Naive thymus-derived CD4-positive, alpha-beta T cell (primary cell): ENCODE data around the gene ANKH. TPM values are rescaled to one million over a fixed set of nuclear protein-coding genes. Genes with fewer than 3 reads are reported as not detected.
A peak's percentile ranks its signal among the peaks of the same experiment; 100 is the strongest.
"Not testable (repeated sequence)": the region's sequence is repeated elsewhere in the genome, so short reads cannot be mapped to it uniquely, and the experiment has no call there.

ENCODE experiments used
- ATAC-seq: fragments of 150-1000 bp; cut with Tn5 transposase; 2 replicates; pipeline ENCODE4 v1.10.0; 2021; ENCODE audit warnings: mild to moderate bottlenecking, moderate library complexity
- CTCF ChIA-PET: fragments of 350-600 bp; sonication (Branson Sonifier 250); formaldehyde crosslinking; loops from one replicate; lab custom pipeline; 2021; ENCODE audit warnings: antibody characterized with exemption; lab: Charles Lee
- POLR2A ChIA-PET: fragments of 350-600 bp; sonication (Branson Sonifier 250); formaldehyde crosslinking; loops from one replicate; lab custom pipeline; 2021; ENCODE audit warnings: antibody characterized with exemption, inconsistent platforms; lab: Charles Lee
- DNase-seq, 9 donors: peaks; one replicate each; pipeline versions ENCODE4 v3.0.0 to v3.0.0-alpha.2; 2020 to 2022; ENCODE audit warnings: mixed read lengths in 1 of 9
- H3K27ac ChIP-seq: one replicate; pipeline ENCODE4 v1.7.0; 2013; ENCODE audit warnings: mild to moderate bottlenecking, low read depth, low read length, moderate library complexity
- H3K27me3 ChIP-seq, 2 donors: one replicate each; pipeline ENCODE4 v1.7.0; 2013; ENCODE audit warnings: low read length in 2 of 2, mild to moderate bottlenecking in 2 of 2, moderate library complexity in 2 of 2; ENCODE audit not compliant: control insufficient read depth in 2 of 2, insufficient read depth in 2 of 2
- H3K36me3 ChIP-seq, 3 experiments: 1 replicate in 2 of 3; 2 replicates in 1 of 3; pipeline ENCODE4 v1.7.0; 2013; ENCODE audit warnings: low read length in 3 of 3, mild to moderate bottlenecking in 3 of 3, moderate library complexity in 1 of 3; ENCODE audit not compliant: insufficient read depth in 3 of 3, control insufficient read depth in 2 of 3
- H3K4me1 ChIP-seq, 2 donors: one replicate each; pipeline ENCODE4 v1.7.0; 2013; ENCODE audit warnings: low read length in 2 of 2, mild to moderate bottlenecking in 2 of 2, moderate library complexity in 1 of 2; ENCODE audit not compliant: control insufficient read depth in 2 of 2, insufficient read depth in 2 of 2
- H3K4me3 ChIP-seq: 2 replicates; pipeline ENCODE4 v1.7.0; 2013; ENCODE audit warnings: mild to moderate bottlenecking, low read length
- H3K9me3 ChIP-seq, 3 experiments: 1 replicate in 2 of 3; 2 replicates in 1 of 3; pipeline ENCODE4 v1.7.0; 2013; ENCODE audit warnings: low read length in 3 of 3; ENCODE audit not compliant: control insufficient read depth in 2 of 3
- H3K27ac Mint-ChIP-seq, 9 donors: one replicate each; pipeline ENCODE4 v1.8.0; 2020 to 2022; ENCODE audit warnings: mixed read lengths in 9 of 9, mild to moderate bottlenecking in 8 of 9, moderate library complexity in 5 of 9, inconsistent platforms in 2 of 9
- H3K27me3 Mint-ChIP-seq, 5 donors: one replicate each; pipeline ENCODE4 v1.8.0; 2021 to 2022; ENCODE audit warnings: mixed read lengths in 5 of 5, mild to moderate bottlenecking in 1 of 5
- H3K36me3 Mint-ChIP-seq, 5 donors: one replicate each; pipeline ENCODE4 v1.8.0; 2020 to 2022; ENCODE audit warnings: mixed read lengths in 5 of 5, mild to moderate bottlenecking in 3 of 5, inconsistent platforms in 1 of 5
- H3K4me1 Mint-ChIP-seq, 7 donors: one replicate each; pipeline ENCODE4 v1.8.0; 2020 to 2022; ENCODE audit warnings: mixed read lengths in 7 of 7, mild to moderate bottlenecking in 3 of 7, inconsistent platforms in 1 of 7
- H3K4me3 Mint-ChIP-seq, 10 donors: one replicate each; pipeline ENCODE4 v1.8.0; 2020 to 2022; ENCODE audit warnings: mild to moderate bottlenecking in 10 of 10, mixed read lengths in 10 of 10, moderate library complexity in 6 of 10, inconsistent platforms in 2 of 10
- H3K9me3 Mint-ChIP-seq, 11 donors: one replicate each; pipeline ENCODE4 v1.8.0; 2020 to 2022; ENCODE audit warnings: mixed read lengths in 11 of 11, mild to moderate bottlenecking in 4 of 11, inconsistent platforms in 1 of 11, moderate library complexity in 1 of 11
- intact Hi-C, 2 donors: fragments of 100-400 bp; cut with micrococcal nuclease; formaldehyde crosslinking; loops; one replicate each; pipeline ENCODE4 v1.15.1; 2023
- polyA plus RNA-seq, 2 donors: library from polyadenylated mRNA; unstranded; fragments of 300-500 nt; fragmentation: Illumina TruSeq; gene quantifications; one replicate each; pipeline ENCODE4 v1.2.3, GENCODE V29; 2021
- total RNA-seq, 6 experiments: library from RNA in 5 of 6; stranded (reverse) in 5 of 6; gene quantifications; 1 replicate in 5 of 6; 2 replicates in 1 of 6; pipeline ENCODE4 v1.2.3 and lab custom pipeline; 2021 to 2026

ANKH gene
- total and polyA plus RNA-seq, 7 experiments from 2014 or later = 35.9 to 190 (median 69.5) TPM

DNA sequence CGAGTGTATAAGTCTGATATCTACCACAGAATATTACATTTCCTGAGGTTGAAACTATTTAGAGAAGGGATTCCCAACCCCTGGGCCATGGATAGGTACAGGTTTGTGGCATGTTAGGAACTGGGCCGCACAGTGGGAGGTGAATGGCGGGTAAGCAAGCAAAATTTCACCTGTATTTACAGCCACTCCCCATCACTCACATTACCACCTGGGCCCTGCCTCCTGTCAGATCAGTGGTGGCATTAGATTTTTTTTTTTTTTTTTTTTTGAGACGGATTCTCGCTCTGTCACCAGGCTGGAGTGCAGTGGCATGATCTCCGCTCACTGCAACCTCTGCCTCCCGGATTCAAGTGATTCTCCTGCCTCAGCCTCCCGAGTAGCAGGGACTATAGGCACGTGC, 6.6 kb upstream of the ANKH start:
- peak overlapping the region in 2 of 9 donors; percentile 72 to 74 for H3K27ac Mint-ChIP-seq
- H3K27me3 ChIP-seq, H3K4me1 ChIP-seq, ATAC-seq, H3K4me3 ChIP-seq, CTCF ChIA-PET, H3K36me3 Mint-ChIP-seq, H3K27ac ChIP-seq, H3K9me3 ChIP-seq, H3K9me3 Mint-ChIP-seq, DNase-seq, H3K36me3 ChIP-seq, POLR2A ChIA-PET: not testable (repeated sequence)
- intact Hi-C loops = loop anchor here (10.0 kb wide), 1 partner anchor 733 kb away; the partner anchor contains the start of gene TRIO (in 2 of the 2)
- H3K4me3 Mint-ChIP-seq = peak overlapping the region in 1 of 10 donors; percentile 53
- peaks cover 4 to 17% (median 12%) of the 10 kb centered on the region in 7 donors for H3K4me1 Mint-ChIP-seq
- peaks cover 0 to 33% (median 0%) of the 10 kb centered on the region in 5 donors for H3K27me3 Mint-ChIP-seq

DNA sequence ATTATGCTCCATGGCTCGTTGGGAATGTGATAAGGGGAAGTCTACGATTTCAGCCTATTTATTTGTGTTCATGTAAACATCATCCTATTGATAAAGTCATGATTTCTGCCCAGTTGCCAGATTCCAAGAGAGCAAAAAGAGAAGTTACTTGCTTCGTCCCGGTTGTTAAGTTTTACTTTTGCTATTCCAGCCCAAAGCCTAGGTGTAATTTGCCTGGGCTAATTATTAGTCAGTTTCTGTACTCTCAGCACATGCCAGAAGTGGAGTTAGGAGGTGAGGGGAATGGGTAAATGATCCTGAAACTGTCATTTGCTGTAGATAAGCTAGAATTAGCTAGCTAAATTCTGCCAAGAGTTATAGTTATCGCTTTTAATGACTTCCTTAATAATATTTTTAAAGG, 4.5 kb upstream of the ANKH start:
- no peak for DNase-seq
- ATAC-seq = no peak
- Histone ChIP-seq H3K4me3 (no peak overlapping the region), H3K9me3 (no peaks in the 10 kb centered on the region), H3K27me3 (no peaks in the 10 kb centered on the region), H3K36me3 (no peaks in the 10 kb centered on the region), H3K4me1 (no peaks in the 10 kb centered on the region), H3K27ac (no peak overlapping the region)
- Mint-ChIP-seq H3K27ac (peak overlapping the region in 1 of 9 donors; percentile 41), H3K4me3 (no peak overlapping the region), H3K4me1 (peaks cover 4 to 17% (median 12%) of the 10 kb centered on the region in 7 donors), H3K9me3 (no peaks in the 10 kb centered on the region), H3K36me3 (peaks cover 0 to 5% (median 0%) of the 10 kb centered on the region in 5 donors), H3K27me3 (peaks cover 0 to 33% (median 0%) of the 10 kb centered on the region in 5 donors)
- intact Hi-C loops = loop anchor here (10.0 kb wide), 1 partner anchor 731 kb away; the partner anchor contains the start of gene TRIO (in 2 of the 2)
- ChIA-PET CTCF (no interaction called here), POLR2A (interaction anchor here (0.6 kb wide), 1 partner anchor 169 kb away, joined by 3 read pairs; no protein-coding TSS in a partner anchor)

DNA sequence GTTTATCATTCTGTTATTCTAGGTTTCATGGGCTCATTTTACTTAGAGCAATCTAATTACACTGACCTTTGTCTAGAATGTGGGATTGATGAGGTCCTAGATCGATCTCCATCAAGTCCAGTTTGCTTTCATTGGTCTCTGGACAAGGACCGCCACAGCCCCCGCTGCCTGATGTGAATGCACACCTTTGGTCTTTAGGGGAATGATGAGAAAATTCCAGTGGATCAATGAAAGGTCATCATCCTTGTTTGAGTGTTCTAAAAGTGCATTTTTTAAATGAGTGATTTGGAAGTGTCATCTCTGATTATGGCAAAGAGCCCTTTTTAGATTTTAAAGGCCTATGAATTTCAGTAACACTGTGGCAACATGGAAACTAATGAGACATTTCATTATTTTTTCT, 2.2 kb upstream of the ANKH start:
- Histone ChIP-seq H3K36me3 (no peaks in the 10 kb centered on the region), H3K4me1 (peaks cover 6 to 11% of the 10 kb centered on the region in 2 donors), H3K27me3 (no peaks in the 10 kb centered on the region), H3K27ac (peak overlapping the region; percentile 31), H3K9me3 (no peaks in the 10 kb centered on the region), H3K4me3 (no peak overlapping the region)
- ATAC-seq (no peak), DNase-seq (no peak)
- intact Hi-C loops = loop anchor here (2.0 to 10.0 kb wide), 10 partner anchors 54 to 1594 kb away; partner anchors contain the start of genes OTULINL (in 2 of the 2), TRIO (in 2 of the 2) and ZNF622 (in 2 of the 2)
- Mint-ChIP-seq H3K4me1 (peaks cover 17 to 40% (median 33%) of the 10 kb centered on the region in 7 donors), H3K27ac (peak overlapping the region in 7 of 9 donors; percentile 12 to 79 (median 63)), H3K9me3 (peaks cover 0 to 3% (median 0%) of the 10 kb centered on the region in 11 donors), H3K4me3 (peak overlapping the region in 7 of 10 donors; percentile 16 to 81 (median 45)), H3K27me3 (peaks cover 0 to 29% (median 0%) of the 10 kb centered on the region in 5 donors), H3K36me3 (peaks cover 0 to 5% (median 0%) of the 10 kb centered on the region in 5 donors)
- ChIA-PET POLR2A (interaction anchor here (0.6 to 5.7 kb wide), 4 partner anchors 119 to 191 kb away, joined by 5 to 64 read pairs (median 6); no protein-coding TSS in a partner anchor), CTCF (interaction anchor here (0.6 to 2.1 kb wide), 5 partner anchors 11 to 193 kb away, joined by 3 to 9 read pairs (median 3); no protein-coding TSS in a partner anchor)

DNA sequence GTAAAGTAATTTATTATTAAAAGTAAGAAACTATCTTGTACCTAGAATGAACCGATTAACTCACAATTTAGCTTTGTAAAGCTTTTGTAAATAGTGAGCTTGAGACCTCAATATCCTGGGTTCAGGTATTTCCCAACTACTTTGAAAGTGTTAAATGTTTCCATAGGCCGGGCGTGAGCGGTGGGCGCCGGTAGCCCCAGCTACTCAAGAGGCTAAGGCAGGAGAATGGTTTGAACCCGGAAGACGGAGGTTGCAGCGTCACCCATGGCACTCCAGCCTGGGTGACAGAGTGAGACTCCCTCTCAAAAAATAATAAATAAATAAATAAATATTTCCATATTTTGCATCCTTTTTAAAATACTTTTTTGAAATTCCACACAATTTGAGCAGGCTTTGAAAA, 1.5 kb upstream of the ANKH start:
- H3K4me1 Mint-ChIP-seq = peaks cover 18 to 43% (median 35%) of the 10 kb centered on the region in 7 donors
- H3K27me3 Mint-ChIP-seq = peaks cover 0 to 28% (median 0%) of the 10 kb centered on the region in 5 donors
- H3K27ac Mint-ChIP-seq = peak overlapping the region in 7 of 9 donors; percentile 72 to 97 (median 91)
- H3K4me3 Mint-ChIP-seq = peak overlapping the region; percentile 84 to 98 (median 92)
- peaks cover 0 to 3% (median 0%) of the 10 kb centered on the region in 11 donors for H3K9me3 Mint-ChIP-seq
- intact Hi-C loops = loop anchor here (2.0 to 10.0 kb wide), 10 partner anchors 54 to 1594 kb away; partner anchors contain the start of genes OTULINL (in 2 of the 2), TRIO (in 2 of the 2) and ZNF622 (in 2 of the 2)
- Histone ChIP-seq H3K27ac (peak overlapping the region; percentile 87), H3K4me1 (peaks cover 6 to 12% of the 10 kb centered on the region in 2 donors), H3K36me3 (no peaks in the 10 kb centered on the region), H3K4me3 (peak overlapping the region; percentile 69), H3K9me3 (no peaks in the 10 kb centered on the region), H3K27me3 (no peaks in the 10 kb centered on the region)
- POLR2A ChIA-PET = interaction anchor here (0.6 to 5.7 kb wide), 4 partner anchors 120 to 190 kb away, joined by 5 to 64 read pairs (median 6); no protein-coding TSS in a partner anchor
- DNase-seq (peak in 3 of 9 donors; percentile 3 to 26 (median 9)), ATAC-seq (no peak)
- CTCF ChIA-PET = interaction anchor here (0.5 to 2.1 kb wide), 5 partner anchors 12 to 190 kb away, joined by 3 to 9 read pairs (median 4); no protein-coding TSS in a partner anchor
- H3K36me3 Mint-ChIP-seq = peaks cover 0 to 5% (median 0%) of the 10 kb centered on the region in 5 donors

DNA sequence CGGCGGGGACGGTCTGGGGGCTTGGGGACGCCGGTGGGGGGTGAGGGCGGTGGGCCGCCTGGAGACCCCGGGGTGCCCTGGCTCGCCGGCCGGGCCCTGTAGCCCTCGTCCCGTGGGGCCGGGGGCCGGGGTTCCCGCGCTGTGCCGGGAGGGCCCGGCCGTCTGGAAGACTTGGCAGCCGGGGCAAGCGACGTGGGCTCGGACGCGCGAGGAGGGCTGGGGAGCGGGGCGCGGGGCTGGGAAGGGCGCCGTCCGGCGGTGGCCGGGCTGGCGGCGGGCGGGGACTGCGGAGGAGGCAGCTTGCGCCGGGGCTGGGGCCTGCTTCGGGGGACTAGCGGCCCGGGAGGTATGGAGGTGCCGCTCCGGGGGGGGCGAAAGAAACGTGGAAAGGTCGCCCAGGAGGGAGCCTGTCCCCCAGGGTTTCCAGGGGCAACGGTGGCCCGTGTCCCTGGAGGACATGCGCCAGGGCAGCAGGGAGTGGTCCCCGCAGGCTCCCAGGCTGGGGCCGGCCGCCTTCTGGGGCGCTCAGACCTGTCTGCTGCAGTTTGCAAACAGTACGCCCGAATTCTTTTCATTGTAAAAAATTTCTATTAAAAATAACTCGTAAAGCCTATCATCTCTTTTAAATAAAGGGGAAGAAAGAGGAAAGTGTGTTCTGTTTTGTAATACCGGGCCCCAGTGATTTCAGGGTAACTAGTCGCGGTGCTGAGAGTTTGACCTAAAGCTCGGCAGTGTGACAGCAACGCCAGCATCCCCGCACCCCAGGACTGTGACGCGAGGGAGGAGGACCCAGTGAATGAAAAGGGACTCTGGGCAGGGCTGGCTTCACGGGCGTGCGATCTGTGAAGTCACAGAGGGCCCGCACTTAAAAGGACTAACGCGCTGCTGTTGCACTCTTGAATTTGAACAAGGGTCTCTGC, 752 bp upstream of the ANKH start:
- Histone ChIP-seq H3K27me3 (no peaks in the 10 kb centered on the region), H3K4me3 (peak overlapping the region; percentile 69), H3K9me3 (no peaks in the 10 kb centered on the region), H3K4me1 (peaks cover 6 to 12% of the 10 kb centered on the region in 2 donors), H3K36me3 (no peaks in the 10 kb centered on the region), H3K27ac (peak overlapping the region; percentile 87)
- Mint-ChIP-seq H3K36me3 (peaks cover 0 to 5% (median 0%) of the 10 kb centered on the region in 5 donors), H3K9me3 (peaks cover 0 to 3% (median 0%) of the 10 kb centered on the region in 11 donors), H3K4me3 (peak overlapping the region; percentile 84 to 98 (median 92)), H3K27ac (peak overlapping the region; percentile 79 to 97 (median 92)), H3K27me3 (peaks cover 0 to 23% (median 0%) of the 10 kb centered on the region in 5 donors), H3K4me1 (peaks cover 15 to 45% (median 35%) of the 10 kb centered on the region in 7 donors)
- ATAC-seq (peak; percentile 52), DNase-seq (peak; percentile 27 to 73 (median 45))
- ChIA-PET CTCF (interaction anchor here (0.5 to 2.1 kb wide), 4 partner anchors 13 to 189 kb away, joined by 3 to 9 read pairs (median 4); no protein-coding TSS in a partner anchor), POLR2A (interaction anchor here (1.3 to 5.7 kb wide), 5 partner anchors 63 to 208 kb away, joined by 5 to 64 read pairs (median 6); partner anchors contain the start of gene OTULIN)
- intact Hi-C loops = loop anchor here (1.0 to 10.0 kb wide), 12 partner anchors 55 to 1595 kb away; partner anchors contain the start of genes OTULINL (in 2 of the 2), TRIO (in 2 of the 2) and ZNF622 (in 2 of the 2)
